AG09309 (cell line): ENCODE measurements around the gene KIAA1586.

Source experiments
- DNase-seq: peaks from one replicate; pipeline ENCODE4 v3.0.0-alpha.2; 2010; ENCODE audit warnings: low read depth
- H3K4me3 ChIP-seq: 2 replicates; pipeline ENCODE4 v1.5.1; 2011; ENCODE audit warnings: mild to moderate bottlenecking, low read depth, low read length, moderate library complexity; ENCODE audit not compliant: control insufficient read depth
- TF ChIP-seq, protein P1 (sequence below): IDR thresholded peaks from 2 replicates; pipeline ENCODE4 v1.5.1; 2011; ENCODE audit warnings: mild to moderate bottlenecking, low read depth, low read length, inconsistent platforms; ENCODE audit not compliant: insufficient read depth, control insufficient read depth; ENCODE audit errors: missing control alignments

KIAA1586 gene

DNA sequence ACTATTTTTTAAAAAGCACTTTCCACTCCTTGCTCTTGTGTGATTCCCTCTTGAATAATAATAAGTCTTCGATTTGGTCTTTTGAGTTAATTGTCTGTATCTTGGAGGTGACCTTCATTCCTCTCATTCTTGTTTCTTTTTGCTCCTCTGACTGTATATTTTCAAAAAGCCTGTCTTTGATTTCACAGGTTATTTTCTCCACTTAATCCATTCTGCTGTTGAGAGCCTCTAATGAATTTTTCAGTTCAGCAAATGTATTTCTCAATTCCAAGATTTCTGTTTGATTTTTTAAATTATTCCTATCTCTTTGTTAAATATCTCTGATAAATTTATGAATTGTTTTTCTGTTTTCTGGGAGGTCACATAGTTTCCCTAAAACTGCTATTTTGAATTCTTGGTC is 21.7 kb upstream of the KIAA1586 start:
- H3K4me3 ChIP-seq = no peak overlapping the region
- no peak for DNase-seq

DNA sequence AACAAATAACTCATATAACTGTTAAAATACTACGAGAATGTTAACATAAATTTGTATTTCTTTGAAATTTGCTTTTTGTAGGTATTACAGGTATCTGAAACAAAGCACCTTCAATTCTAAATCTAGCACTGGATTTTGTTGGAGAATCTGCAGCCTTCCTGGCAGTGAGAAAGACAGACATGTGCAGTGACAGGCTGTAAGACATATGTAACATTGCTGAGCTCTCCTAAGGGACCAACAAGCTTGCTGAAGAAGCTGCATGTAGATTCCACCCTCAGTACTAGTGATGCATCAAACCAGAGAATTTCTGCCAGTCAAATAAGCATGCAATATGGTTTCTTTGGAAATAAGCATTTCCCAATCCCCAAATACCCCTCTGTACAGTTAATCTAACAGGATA is 20.5 kb upstream of the KIAA1586 start:
- no peak for DNase-seq
- TF ChIP-seq, protein P1, sequence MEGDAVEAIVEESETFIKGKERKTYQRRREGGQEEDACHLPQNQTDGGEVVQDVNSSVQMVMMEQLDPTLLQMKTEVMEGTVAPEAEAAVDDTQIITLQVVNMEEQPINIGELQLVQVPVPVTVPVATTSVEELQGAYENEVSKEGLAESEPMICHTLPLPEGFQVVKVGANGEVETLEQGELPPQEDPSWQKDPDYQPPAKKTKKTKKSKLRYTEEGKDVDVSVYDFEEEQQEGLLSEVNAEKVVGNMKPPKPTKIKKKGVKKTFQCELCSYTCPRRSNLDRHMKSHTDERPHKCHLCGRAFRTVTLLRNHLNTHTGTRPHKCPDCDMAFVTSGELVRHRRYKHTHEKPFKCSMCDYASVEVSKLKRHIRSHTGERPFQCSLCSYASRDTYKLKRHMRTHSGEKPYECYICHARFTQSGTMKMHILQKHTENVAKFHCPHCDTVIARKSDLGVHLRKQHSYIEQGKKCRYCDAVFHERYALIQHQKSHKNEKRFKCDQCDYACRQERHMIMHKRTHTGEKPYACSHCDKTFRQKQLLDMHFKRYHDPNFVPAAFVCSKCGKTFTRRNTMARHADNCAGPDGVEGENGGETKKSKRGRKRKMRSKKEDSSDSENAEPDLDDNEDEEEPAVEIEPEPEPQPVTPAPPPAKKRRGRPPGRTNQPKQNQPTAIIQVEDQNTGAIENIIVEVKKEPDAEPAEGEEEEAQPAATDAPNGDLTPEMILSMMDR = no peak
- H3K4me3 ChIP-seq = no peak overlapping the region

More for the DNA sequence above, 21.7 kb upstream of the KIAA1586 start:
- TF ChIP-seq, protein P1 = no peak

DNA sequence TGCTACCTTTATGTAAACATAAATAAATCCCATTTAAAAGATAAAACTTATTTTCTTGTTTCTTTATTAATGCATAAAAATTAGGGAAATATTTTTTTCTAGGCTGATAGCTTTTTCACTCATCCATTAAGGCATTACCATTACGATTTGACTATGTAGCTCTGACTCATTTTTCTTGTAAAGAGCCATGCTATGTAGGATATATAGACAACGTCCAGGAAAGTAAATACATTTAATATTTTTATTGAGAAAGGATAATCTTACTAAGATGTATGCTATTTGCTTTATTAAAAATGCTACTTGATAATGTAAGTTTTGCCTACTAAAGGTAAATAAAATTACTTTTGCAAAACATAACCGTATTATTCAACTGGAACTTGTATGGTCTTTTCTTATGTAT is 19.2 kb upstream of the KIAA1586 start:
- H3K4me3 ChIP-seq = no peak overlapping the region
- TF ChIP-seq, protein P1 = no peak
- DNase-seq = no peak

DNA sequence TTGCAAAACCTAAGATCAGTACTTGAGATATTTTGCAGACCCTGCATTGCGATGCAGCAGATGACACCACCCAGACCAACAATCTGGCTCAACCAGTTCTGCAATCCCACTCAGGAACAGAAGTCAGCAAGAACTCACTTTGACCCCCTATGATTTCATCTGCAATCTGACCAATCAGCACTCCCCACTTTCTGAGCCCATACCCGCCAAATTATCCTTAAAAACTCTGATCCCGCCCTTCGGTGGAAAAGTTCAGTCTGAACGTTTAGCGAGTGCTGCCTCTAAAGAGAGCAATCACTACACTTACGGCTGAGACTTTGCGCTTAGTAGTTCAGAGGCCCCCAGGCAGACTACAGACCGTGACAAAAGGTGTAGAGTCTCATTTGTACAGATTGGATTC is 17.3 kb upstream of the KIAA1586 start:
- TF ChIP-seq, protein P1 = no peak
- H3K4me3 ChIP-seq = no peak overlapping the region
- no peak for DNase-seq

DNA sequence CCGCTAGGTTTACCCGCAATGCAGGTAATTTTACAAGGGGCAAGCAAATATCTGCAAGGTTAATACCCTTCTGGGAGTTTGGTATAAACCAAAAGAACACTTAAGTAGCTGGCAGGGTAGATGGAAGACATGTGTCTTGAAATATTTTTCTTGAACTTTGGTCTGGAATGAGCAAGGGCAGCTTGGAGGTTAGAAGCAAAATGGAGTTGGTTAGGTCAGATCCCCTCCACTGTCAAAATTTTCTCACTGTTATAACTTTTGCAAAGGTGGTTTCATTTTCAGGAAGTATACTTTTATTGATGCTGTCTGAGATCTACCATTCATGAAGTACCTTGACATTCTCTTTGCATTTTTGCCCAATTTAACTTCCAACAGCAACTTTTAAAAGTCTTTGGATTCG is 13.3 kb upstream of the KIAA1586 start:
- TF ChIP-seq, protein P1 = no peak

DNA sequence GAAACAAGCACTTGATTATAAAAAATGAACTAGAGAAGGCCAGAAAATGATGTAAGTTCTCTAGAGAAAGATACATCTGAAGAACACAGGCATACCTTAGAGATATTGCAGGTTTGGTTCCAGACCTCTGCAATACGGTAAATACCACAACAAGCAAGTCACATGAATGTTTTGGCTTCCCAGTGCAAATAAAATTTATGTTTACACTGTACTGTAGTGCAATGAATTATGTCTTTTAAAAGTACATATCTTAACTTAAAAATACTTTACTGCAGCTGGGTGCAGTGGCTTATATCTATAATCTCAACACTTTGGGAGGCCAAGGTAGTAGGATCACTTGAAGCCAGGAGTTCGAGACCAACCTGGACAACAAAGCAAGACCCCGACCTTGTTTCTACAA is 10.9 kb upstream of the KIAA1586 start:
- H3K4me3 ChIP-seq = no peak overlapping the region
- no peak for DNase-seq
- TF ChIP-seq, protein P1 = no peak

More for the DNA sequence above, 13.3 kb upstream of the KIAA1586 start:
- no peak overlapping the region for H3K4me3 ChIP-seq
- no peak for DNase-seq

DNA sequence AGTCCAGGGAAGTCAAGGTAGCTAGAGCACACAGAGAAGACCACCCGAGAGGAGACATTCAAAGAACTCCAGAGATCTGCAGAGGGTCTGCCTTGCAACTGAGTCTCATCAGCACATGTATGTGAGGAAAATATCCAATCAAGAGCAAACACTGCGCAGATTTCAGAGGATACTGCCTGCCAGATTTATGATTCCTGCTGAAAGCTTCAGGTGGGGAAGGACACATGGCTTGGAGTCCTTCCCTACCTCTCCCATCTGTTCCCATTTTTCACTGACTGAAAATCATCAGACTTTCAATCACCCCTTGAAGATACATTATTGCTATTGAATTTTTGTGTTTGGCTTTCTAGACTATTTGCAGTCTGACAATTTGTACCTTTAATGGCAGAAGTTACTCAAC is 7.6 kb upstream of the KIAA1586 start:
- DNase-seq = no peak
- H3K4me3 ChIP-seq = no peak overlapping the region
- TF ChIP-seq, protein P1 = no peak
